ENCODE results near the gene BDH1.

DNA sequence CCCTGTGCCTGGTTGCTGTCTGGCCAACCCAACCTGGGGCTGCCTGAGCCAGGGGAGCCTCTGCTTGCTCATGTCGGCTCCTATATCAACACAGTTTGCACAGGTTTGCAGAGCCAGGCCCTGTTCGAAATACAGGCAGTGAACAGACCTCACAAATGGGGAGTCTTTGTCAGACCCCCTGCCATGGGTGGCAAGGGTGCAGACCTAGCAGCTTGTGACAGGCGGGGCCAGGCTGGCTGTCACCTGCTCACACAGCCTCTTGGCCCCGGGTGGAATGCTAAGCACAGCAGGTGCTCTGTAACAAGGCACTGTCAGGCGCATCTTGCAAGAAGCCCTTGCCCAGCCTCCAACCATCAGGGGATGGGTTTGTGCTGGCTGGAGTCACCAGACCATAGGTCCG lies 47.3 kb downstream of the BDH1 start:
- TF ChIP-seq, protein P1, sequence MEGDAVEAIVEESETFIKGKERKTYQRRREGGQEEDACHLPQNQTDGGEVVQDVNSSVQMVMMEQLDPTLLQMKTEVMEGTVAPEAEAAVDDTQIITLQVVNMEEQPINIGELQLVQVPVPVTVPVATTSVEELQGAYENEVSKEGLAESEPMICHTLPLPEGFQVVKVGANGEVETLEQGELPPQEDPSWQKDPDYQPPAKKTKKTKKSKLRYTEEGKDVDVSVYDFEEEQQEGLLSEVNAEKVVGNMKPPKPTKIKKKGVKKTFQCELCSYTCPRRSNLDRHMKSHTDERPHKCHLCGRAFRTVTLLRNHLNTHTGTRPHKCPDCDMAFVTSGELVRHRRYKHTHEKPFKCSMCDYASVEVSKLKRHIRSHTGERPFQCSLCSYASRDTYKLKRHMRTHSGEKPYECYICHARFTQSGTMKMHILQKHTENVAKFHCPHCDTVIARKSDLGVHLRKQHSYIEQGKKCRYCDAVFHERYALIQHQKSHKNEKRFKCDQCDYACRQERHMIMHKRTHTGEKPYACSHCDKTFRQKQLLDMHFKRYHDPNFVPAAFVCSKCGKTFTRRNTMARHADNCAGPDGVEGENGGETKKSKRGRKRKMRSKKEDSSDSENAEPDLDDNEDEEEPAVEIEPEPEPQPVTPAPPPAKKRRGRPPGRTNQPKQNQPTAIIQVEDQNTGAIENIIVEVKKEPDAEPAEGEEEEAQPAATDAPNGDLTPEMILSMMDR (IDR thresholded peaks at IDR 0.05) = no peak
- no peak for TF ChIP-seq POLR2A (IDR thresholded peaks at IDR 0.05)

Measured in testis (tissue), 2 donors.